HL-60/S4 treated with phorbol 12-myristate 13-acetate at 8.2 ng/mL for 4 days and 3 days (cell line): ENCODE results near the gene SF3A2.

Experiments used
- in situ Hi-C: fragments of 300-500 bp; cut with MboI; formaldehyde crosslinking; loops from 2 replicates; pipeline ENCODE4 v1.15.0; 2022; ENCODE audit warnings: low sequenced_read_pairs

Gene SF3A2

DNA sequence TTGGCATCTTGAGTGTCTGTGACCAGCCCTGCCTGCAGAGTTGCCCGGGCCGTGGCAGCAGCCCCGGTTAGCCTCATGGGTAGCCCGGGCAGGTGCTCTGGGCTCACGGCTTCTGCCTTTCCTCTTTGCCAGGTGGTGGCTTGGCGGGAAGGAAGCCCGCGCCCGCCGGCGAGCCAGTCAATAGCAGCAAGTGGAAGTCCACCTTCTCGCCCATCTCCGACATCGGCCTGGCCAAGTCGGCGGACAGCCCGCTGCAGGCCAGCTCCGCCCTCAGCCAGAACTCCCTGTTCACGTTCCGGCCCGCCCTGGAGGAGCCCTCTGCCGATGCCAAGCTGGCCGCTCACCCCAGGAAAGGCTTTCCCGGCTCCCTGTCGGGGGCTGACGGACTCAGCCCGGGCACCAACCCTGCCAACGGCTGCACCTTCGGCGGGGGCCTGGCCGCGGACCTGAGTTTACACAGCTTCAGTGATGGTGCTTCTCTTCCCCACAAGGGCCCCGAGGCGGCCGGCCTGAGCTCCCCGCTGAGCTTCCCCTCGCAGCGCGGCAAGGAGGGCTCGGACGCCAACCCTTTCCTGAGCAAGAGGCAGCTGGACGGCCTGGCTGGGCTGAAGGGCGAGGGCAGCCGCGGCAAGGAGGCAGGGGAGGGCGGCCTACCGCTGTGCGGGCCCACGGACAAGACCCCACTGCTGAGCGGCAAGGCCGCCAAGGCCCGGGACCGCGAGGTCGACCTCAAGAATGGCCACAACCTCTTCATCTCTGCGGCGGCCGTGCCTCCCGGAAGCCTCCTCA is 10.4 kb upstream of the SF3A2 start:
- in situ Hi-C loops: no loop called here

DNA sequence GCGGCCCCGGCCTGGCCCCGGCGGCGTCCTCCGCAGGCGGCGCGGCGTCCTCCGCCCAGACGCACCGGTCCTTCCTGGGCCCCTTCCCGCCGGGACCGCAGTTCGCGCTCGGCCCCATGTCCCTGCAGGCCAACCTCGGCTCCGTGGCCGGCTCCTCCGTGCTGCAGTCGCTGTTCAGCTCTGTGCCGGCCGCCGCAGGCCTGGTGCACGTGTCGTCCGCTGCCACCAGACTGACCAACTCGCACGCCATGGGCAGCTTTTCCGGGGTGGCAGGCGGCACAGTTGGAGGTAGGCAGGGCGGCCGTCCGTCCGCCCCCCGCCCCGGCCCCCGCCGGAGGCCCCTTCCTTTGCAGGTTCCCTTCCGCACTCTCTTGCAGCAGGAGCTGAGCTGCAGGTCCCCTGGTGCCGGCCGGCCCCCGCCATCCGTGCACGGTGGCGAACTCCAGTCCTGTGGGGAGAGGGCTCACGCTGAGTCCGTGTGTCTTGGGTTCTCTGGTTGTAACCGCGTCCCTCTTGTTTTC is 9.7 kb upstream of the SF3A2 start:
- in situ Hi-C loops: no loop called here

DNA sequence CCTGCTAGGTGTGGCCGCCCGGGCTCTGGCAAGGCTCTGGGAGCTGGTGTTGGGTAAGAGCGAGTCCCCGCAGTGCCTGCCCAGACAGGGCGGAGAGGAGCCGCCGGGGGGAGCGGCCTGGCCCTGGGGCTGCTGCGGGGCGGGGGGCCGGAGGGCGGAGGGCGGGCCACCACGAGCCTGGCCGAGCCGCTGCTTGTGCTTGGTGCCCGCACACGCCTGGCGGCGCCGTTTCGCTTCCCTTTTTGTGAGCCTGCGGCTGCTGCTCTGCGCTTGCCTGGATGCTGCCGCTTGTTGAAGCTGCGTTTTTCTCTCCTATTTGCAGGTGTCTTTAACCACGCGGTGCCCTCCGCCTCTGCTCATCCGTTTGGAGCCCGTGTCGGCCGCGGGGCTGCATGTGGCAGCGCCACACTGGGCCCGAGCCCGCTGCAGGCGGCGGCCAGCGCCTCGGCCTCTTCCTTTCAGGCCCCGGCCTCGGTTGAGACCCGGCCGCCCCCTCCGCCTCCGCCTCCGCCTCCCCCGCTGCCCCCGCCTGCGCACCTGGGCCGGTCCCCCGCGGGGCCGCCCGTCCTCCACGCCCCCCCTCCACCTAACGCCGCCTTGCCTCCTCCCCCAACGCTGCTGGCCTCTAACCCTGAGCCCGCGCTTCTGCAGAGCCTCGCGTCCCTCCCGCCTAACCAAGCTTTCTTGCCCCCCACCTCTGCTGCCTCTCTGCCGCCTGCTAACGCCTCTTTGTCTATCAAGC is 9.0 kb upstream of the SF3A2 start:
- in situ Hi-C loops: no loop called here

DNA sequence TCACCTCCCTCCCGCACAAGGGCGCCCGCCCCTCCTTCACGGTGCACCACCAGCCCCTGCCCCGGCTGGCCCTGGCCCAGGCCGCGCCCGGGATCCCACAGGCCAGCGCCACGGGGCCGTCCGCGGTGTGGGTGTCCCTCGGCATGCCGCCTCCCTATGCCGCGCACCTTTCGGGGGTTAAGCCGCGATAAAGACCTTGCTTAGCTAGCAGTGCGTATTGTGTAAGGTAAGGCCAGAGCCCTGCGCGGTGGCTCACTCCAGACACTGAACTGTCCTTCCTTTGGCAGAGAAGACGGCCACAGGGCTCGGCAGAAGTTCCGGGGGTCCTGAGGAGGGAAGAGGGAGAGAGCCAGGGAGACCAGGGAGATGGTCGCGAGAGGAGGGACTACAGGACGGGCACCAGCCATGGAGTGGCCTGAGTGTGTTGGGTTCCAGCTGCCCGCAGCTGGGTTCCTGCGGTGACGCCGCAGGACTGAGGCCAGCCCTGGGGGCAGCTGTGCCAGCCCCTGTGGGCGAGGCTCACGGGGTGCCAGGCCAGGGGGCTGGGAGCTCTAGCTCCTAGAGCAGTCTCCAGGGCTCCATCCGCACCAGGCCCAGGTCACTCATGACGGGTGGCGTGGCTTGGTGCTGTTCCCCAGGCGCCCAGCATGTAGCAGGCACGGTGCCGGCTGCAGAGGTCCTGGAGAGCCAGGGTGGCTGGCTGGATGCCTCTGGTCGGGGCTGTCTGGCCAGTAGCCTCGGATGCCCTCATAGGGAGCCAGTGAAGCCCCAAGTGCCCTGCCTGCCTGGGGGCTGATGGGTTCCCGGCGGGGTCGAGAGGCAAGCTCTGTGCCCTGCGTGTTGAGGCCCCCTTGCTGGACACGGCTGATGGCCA is 8.2 kb upstream of the SF3A2 start:
- in situ Hi-C loops: no loop called here

DNA sequence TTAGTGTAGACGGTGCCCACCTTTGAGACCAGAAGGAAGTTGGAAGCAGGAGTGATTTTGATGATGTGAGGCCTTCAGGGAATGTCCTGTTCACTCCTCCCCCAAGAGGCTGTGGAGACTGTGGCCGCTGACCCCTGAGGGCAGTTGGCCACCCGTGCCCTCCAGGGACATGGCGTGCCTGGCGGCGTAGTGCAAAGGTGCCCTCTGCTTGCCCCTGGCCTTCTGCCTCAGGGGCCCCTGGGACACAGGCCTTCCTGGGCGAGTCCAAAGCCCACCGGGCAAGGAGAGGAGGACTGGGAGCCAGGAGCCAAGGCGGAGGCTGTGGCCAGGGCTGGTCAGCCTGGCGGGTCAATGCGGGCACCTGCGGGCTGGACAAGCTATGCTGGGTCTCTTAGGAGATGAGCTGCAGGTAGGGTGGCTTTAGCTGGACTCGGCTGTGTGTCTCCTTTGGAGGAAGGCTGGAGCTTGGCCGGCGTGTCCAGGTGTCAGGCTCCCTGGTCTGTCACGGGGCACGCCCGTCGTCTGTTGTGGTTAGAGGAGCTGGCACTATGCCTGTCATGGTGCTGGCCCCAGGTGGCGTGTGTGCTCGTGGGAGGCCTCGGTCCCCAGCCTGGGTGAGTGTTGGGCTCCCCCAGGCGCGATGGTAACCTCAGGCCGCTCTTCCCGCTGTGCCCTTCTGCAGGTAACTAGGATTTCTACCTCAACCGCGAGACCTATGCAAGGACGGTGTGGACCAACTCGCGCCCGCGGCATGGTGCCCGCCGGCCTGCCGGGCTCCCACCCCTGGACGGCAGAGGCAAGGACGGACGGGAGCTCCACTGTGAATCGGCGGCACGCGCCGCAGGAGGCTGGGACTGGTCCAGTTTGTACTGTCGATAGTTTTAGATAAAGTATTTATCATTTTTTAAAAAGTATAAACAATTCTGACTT is 7.3 kb upstream of the SF3A2 start:
- in situ Hi-C loops: no loop called here

DNA sequence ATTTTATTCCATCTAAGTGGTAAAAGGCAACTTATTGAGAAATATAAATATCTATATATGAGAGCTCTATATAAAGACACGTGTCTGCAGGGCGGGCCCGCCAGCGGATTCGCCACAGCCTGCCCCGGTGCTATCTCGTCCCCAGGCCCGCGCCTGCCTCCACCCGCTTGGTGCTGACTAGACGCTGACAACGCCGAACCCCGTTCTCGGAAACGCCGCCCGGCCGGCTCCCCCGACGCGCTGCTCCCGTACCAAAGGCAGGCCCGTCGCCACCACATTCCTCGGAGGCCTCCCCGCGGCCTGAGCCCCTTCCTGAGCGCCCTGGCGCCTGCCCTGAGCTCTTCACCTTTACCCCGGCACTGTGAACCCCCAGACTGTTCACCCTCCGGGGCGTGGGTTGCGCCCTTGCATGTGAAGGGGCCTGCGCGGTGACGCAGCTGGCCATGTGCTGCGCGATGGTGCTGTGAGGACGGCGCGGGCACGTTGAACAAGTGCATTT is 6.5 kb upstream of the SF3A2 start:
- in situ Hi-C loops: no loop called here

DNA sequence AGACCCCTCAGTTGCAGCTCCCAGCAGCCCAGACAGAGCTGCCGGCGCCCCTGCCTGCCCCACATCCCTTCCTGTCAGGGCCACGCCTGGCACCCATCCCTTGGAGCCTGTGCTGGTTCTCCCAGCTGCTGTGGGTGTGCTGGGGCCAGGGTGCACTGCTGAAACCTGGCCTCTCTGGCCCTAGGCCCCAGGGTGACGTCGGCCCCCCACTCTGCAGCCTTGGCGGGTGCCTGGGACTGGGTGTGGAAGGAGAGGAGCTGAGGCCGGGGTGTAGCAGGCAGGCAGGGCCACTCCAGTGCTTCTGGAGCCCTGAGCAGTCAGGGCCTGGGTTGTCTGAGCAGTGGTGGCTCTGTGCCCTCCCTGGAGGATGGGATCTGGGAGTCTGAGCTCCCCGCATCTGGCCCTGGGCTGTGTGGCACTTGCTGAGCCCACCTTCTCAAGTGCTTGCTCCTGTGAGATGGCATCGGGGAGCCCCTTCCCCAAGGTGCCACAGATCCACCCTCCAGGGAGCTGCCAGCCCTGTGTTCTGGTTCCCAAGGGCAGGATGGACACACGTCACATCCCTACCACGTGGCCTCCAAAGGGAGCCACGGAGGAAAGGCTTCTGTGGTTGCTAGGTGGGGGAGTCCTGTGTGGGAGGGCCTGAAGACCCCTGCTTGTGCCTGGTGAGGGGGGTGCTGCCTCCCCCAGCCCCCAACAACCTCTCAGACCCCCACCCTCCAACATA is 5.7 kb upstream of the SF3A2 start:
- in situ Hi-C loops: no loop called here

DNA sequence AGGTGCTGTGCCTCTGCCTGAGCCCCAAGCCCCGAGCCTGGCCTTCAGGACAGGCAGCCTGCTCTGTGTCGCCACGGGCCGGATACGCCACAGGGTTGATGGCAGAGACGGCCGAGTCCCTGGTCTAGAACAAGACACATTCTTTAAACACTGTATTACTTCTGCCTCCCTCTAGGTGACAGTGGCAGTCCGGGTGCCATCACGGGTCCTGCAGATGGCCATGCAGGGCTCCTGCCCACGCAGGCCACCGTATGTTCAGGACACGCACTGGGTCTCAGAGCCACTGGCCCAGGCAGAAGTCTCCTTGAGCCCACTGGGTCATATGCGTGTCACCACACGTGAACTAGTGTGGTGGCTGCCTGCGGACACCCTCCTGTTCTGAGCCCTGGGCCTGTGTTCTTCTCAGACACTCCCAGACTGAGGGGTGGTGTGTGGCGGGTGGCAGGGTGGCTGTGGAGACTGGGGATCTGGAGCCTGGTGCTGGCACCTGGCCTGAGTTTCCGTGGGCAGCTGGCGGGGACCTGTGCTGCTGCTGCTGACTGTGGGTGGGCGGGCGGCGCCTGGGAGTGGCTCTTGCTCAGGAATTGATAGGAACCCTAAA is 4.9 kb upstream of the SF3A2 start:
- in situ Hi-C loops: no loop called here

DNA sequence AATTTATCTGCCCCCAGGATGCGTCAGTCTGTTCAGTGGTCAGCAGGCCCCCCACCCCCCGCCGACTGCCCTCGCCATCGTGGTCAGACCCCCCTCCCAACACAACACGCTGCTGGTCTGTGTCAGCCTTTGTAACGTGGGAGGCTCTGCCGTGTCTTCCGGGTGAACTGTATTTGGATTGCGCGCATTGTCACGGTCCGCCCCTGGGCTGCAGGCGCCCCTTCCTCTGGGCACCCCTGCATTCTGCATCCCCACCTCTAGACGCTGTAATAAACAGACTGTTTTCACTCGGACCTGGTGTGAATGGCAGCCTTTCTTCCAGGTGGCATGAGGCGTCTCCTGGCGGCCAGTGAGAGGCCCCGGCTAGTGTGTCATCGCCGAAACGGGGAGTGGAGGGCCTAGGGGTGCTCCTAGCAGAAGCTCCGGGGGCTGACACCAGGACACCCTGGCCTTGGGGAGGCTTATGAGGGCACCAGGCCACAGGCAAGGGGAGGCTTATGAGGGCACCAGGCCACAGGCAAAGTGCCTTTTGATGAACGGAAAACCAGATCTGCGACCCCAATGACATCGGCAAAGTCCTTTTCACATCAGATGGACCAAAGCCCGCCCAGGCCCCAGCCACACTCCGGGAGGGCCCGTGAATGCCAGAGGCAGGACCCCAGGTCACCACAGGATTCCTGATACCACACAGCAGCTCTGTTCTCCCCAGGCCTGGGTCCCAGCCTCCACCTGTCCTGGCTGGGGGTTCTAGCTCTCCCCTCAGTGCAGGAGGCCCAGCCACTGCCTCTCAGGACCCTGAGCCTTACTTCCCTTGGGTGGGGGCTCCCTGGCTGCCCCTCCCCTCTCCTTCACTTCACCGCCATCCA is 4.1 kb upstream of the SF3A2 start:
- in situ Hi-C loops: no loop called here

DNA sequence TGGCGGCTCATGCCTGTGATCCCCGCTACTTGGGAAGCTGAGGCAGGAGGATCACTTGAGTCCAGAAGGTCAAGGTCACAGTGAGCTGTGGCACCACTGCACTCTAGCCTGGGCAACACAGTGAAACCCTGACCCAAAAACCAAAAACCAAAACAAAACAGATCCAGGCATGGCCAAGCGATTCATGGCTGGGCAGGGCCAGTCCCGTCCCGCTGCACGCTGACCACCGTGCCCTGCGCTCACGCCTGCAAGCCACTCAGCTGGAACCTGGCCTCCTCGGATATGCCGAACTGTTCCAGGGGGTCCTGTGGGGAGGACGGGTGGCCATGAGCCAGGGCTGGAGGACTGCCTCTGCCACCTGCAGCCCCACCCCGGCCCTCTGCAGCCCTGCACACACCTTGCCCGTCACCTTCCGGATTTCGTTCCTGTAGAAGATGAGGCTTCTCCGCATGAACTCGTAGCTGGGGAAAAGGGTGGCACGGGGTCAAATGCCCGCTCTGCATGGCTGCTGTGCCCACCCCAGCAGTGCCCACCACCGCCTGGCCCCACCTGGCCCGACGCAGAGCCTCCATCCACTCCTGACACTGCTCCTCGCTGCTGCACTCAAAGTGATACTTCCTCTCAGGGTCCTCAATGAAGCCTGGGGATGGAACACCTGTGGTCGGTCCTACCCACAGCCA is 2.9 kb upstream of the SF3A2 start:
- in situ Hi-C loops: no loop called here

DNA sequence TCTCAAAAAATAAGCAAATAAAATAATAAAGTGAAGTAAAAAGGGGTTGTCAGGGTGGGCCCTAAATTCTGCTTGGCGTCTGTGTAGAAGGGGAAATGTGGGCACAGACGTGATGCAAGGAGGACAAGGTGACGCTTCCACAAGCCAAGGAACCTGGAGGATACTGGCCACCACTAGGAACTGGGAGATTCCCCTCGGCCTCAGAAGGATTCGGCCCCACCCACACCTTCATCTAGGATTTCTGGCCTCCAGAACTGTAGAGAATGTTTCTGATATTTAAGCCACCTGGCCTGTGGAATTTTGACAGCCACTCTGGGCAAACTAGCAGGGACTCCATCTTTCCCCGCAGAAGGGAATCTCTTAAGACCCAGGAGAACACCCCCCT is 1.6 kb upstream of the SF3A2 start:
- in situ Hi-C loops: no loop called here

DNA sequence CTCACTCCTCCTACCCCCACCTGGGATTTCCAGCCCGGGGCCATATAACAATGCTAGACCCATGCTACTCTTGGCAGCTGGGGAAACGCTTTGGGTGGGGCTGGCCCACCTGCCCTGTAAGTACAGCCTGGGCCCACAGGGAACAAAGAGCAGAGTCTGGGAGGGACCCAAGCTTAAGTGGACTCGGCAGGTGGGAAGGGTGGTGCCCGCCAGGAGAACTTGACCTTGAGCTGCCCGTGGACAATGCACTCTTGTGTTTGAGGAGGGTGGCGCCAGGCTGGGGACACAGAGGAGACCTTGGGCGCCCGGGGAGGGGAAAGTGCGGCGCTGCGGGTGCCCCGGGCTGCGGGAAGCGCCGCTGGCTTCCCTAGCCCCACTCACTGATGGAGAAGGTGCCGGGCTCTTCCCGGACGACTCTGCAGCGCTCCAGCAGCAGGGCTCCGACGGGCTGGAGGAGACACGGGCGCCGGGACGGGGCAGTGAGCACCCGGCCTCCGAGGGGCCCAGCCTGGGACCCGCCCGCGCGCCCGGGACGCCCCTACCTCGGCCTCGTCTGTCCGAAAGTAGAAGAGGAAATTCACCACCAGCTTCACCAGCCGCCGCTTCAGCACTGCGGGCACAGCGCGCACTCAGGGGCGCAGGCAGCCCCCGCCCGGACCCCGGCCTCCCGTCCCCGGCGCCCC is 1.1 kb upstream of the SF3A2 start:
- in situ Hi-C loops: no loop called here

DNA sequence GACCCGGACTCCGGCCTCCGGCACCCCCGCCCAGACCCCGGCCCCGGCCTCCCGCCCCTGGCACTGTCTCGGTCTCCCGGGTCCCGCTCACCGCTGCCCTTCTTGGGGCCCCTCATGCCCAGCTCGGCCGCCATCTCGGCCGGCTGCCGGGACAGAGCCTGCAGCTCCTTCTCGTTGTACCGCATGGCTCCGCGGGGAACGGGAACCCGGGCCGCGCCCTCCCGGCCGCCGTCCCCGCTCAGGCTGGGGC is 635 bp upstream of the SF3A2 start:
- in situ Hi-C loops: no loop called here

DNA sequence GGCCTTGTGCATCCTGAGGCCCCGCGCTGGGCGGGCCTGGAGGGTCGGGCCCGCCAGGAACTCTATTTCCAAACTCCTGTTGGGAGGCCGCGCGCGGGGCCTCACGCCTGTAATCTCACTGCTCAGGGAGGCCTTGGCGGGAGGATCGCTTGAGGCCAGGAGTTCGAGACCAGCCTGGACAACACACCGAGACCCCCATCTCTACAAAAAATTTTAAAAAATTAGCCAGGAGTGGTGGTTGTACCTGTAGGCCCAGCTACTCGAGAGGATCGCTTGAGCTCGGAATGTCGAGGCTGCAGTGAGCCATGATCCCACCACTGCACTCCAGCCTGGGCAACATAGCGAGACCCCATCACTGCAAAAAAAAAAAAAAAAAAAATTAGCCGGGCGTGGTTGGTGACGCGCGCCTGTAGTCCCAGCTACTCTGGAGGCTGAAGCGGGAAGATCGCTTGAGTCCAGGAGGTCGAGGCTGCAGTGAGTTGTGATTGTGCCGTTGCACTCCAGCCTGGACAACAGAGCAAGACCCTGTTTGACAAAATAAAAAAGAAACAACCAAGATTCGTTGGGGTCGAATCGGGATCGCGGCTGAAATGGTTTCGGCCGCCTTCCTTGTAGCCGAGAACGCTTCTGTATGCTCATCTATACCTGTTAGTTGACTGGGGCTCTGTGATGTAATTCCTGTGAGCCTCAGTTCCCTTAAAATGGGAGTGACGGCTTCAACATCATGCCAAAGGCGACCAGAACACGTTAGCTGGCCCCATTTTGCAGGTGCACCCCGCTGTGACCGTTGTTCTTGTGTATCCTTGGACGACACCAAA is 636 bp downstream of the SF3A2 start:
- in situ Hi-C loops: no loop called here

DNA sequence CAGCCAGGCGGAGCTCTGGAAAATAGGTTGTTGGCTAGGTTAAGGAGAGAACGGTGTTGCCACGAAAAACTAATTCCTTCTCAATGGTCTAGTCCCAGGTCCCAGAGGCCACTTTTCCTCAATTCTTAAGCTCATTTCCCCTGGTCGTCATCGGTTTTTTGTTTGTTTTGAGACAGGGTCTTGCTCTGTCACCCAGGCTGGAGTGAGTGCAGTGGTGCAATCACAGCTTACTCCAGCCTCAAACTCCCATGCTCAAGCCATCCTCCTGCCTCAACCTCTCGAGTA is 1.2 kb downstream of the SF3A2 start:
- in situ Hi-C loops: no loop called here

DNA sequence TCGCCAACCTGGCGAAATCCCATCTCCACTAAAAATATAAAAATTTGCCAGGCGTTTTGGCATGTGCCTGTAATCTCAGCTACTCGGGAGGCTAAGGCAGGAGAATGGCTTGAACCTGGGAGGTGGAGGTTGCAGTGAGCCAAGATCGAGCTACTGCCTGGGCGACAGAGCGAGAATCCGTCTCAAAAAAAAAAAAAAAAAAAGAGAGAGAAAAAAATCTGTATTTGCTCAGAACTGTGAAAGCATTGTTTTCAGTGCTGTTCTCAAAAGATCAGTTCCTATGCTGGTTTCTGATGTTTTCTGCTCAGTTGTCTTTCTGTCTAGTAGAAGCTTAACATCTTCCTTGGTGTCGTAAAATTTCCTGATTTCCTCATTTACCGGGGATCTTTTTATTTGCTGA is 2.5 kb downstream of the SF3A2 start:
- in situ Hi-C loops: no loop called here
